H54 (cell line): ENCODE results near the gene ASCC1.
"Not testable (repeated sequence)": the region's sequence is repeated elsewhere in the genome, so short reads cannot be mapped to it uniquely, and the experiment has no call there.

Source experiments
- DNase-seq: peaks from one replicate; pipeline ENCODE4 v3.0.0; 2011; ENCODE audit warnings: low spot score, mixed read lengths; ENCODE audit not compliant: insufficient read length
- FAIRE-seq: peaks from 3 replicates; lab custom pipeline; 2011; peaks lifted over from hg19 to GRCh38; lab: Jason Lieb, UNC
- POLR2A ChIP-seq: IDR thresholded peaks from 2 replicates; pipeline ENCODE4 v1.6.1; 2011; ENCODE audit warnings: low read depth, mild to moderate bottlenecking, low read length

Gene ASCC1

DNA sequence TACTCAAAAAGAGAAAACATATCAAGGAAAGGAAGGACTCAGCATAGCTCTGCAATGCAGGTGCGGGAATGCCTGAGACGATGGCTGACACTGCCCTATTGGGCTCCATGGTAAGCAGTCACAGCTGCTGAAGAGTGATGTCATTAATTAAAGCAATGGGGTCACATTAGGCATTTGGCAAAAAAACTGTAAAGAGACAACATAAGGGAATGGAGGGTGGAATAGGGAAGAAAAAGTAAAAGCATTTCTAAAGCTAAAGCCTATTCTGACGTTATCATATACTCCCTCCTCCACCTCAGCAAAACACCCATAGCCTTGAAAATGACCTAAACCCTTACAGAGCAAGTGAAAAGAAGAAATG is 89.2 kb downstream of the ASCC1 start:
- FAIRE-seq: no peak
- DNase-seq: no peak
- no peak for TF ChIP-seq POLR2A

DNA sequence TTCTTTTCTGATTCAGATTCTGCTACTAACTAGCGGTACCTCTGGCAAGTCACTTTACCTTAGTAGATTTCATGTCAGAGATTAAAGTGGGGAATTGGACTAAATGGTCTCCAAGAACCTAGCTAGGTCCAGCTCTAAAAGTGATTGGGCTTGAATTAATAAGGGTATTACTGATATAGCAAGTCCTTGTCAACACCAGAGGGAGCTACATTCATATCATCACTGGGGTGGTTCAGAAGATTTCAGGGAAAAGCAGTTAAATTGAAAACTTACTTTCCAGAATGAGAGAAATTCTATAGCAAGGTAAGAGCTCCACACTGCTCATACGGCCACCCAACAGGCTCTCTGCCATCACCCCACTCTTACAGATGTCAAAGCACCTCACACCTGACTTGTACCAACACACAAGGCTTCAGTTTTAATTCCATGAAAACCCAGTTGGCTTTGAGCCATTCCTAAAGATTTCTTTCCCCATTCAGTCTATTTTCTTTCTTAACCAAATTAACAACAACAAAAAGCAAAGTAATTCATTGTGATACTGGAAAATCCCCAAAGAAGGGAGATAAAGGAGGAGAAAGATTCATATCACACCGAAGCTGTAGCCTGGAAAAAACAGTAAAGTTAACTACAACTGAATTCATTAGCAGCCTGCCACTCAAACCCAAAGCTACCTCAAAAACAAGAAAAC is 89.7 kb downstream of the ASCC1 start:
- DNase-seq: no peak
- peak; percentile 93 for FAIRE-seq

DNA sequence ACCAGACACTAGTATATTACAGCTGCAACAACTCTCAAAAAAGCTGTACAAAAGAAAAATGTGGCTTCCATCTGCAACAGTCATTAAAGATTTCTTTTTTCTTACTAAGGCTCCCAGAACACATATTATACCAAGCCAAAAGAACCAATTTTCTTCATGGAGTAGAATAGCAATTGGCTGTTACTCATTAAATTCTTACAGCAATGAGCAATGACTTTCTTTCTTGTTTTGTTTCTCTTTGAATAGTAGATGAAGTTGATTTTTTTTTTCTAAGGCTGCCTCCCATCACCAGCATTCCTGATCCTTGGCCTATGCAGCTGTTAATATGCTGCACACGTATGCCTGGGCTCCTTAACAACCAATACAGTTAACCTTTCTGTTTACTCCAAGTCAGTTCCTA is 91.1 kb downstream of the ASCC1 start:
- DNase-seq (no peak), FAIRE-seq (peak; percentile 89)
- TF ChIP-seq POLR2A: no peak

More for the DNA sequence above, 89.7 kb downstream of the ASCC1 start:
- no peak for TF ChIP-seq POLR2A

DNA sequence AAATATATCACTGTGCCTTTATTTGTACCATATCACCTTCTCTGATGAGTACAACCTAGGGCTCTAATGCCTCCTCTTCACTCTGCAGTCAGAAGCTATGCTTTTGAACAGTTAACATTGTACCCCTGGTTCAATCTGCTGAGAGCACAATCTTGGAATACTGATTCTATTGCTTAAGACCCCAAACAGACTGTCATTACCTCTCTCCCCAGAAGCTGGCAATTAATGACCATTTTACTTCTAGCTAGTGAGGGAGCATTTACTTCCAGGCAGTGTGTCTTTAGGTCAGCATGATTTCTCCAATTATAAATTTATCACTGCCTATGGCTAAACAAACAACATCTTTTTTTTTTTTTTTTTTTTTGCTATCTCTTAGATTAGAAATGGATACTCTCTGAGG is 91.7 kb downstream of the ASCC1 start:
- DNase-seq: no peak
- FAIRE-seq: peak; percentile 77
- TF ChIP-seq POLR2A: no peak

DNA sequence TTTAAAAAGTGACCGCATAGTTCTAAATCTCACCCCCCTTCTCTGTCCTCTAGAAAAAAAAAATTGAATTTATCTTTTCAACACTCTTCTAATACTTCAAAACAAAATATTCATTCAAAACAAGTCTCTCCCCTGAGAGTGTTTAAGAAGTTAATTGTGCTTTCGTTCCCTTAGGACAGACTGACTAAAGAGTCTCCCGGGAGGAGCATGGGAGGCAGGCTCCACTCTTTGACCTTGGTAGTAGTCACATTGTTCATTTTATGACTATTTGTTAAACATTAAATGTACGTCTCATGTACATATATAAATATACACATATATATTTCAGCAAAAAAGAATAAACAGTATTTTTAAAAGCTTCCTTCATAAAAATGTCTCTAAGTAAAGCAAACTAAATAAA is 92.5 kb downstream of the ASCC1 start:
- no peak for TF ChIP-seq POLR2A
- no peak for DNase-seq
- no peak for FAIRE-seq

DNA sequence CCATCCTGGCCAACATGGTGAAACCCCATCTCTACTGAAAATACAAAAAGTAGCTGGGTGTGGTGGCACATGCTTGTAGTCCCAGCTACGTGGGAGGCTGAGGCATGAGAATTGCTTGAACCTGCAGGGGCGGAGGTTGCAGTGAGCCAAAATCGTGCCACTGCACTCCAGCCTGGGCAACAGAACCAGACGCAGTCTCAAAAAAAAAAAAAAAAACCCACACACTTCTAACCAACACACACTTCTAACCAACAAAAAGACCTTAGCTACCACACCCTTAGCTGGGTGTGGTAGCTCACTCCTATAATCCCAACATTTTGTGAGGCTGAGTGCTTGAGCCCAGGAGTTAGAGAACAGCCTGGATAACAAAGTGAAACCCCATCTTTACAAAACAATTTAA is 93.9 kb downstream of the ASCC1 start:
- FAIRE-seq: no peak

DNA sequence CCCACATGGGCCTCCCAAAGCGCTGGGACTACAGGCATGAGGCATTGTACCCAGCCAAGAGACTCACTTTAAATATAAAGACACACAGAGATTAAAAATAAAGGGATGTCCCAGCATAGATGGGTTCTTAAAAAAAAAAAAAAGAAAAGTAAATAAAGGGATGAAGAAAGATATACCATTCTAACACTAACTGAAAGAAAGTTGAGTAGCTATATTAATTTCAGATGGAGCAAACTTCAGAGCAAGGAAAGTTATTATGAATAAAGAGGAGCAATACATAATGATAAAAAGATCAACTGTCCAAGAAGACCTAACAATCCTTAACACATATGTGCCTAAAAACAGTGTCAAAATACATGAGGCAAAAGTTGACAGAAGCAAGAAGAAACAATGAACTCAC is 94.7 kb downstream of the ASCC1 start:
- TF ChIP-seq POLR2A: no peak
- DNase-seq: no peak
- no peak for FAIRE-seq

More for the DNA sequence above, 93.9 kb downstream of the ASCC1 start:
- TF ChIP-seq POLR2A: no peak
- no peak for DNase-seq

DNA sequence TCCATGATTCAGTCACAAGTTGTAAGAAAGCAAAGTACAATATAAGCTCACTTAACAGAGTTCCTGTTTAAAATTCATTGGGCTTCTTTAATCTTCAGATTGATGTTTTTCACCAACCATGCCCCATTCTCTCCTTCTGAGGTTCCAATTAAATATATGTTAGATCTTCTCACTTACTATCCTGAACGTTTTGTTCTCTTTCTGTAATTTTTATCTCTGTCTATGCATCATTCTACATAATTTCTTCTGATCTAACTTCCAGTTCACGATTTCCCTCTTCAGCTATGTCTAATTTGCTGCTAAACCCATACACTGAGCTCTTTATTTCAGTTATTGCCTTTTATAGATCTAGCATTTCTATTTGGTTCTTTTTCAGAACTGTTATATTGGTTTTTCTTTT is 99.7 kb downstream of the ASCC1 start:
- FAIRE-seq (peak; percentile 36), DNase-seq (no peak)

DNA sequence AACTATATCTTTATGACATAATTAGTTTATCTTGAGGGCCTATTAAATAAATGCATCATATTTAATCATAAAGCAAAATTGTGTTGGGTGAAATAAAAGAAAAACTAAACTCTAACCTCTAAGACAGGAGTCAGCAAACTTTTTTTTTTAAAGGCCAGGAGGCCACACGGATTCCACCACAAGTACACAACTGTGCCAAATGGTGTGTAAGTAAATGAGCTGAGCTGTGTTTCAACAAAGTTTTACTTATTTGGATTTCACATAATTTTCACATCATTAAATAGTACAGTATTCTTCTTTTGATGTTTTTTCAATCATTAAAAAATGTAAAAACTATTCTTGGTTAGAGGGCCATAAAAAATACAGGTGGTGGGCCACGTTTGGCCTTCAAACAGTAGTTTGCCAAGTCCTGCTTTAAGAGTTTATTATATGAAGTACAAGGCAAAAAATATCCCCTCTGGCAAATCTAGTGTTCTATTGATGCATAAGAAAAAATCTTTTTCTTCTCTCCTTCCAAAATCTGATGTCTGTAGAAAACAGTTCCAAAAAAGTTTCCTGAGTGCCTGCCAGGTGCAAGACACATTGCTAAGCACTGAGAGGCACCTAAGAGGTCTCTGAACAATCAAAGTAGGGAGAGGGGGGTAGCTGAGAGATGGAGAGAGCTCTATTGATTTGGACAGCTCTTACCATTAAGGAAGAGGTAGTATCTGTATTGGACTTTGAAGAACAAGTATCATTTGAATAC is 101.2 kb downstream of the ASCC1 start:
- no peak for TF ChIP-seq POLR2A
- no peak for DNase-seq
- FAIRE-seq: no peak

More for the DNA sequence above, 99.7 kb downstream of the ASCC1 start:
- TF ChIP-seq POLR2A: no peak

DNA sequence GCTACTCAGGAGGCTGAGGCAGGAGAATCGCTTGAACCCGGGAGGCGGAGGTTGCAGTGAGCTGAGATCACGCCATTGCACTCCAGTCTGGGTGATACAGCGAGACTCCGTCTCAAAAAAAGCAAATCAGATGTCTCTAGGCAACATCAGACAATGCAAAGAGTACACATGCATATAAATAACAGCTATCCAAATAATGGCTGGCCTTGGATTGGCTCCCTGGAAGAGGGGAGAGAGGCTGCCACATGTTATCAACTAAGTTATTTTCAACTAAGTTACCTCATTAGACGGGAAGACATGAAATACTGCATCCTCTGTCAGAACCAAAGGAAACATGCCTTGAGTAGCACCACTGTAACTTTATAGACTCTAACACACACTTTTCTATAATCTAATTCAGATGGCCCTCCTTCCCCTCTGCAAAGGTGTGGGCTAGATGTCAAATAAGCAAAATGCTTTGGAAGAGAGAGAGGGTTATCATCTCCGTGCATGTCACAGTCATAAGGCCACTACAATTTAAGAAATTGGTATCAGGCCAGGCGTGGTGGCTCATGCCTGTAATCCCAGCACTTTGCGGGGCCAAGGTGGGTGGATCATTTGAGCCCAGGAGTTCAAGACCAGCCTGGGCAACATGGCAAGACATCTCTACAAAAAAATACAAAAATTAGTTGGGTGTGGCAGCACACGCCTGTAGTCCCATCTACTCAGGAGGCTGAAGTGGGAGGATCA is 105.2 kb downstream of the ASCC1 start:
- no peak for TF ChIP-seq POLR2A
- DNase-seq (no peak), FAIRE-seq (no peak)

DNA sequence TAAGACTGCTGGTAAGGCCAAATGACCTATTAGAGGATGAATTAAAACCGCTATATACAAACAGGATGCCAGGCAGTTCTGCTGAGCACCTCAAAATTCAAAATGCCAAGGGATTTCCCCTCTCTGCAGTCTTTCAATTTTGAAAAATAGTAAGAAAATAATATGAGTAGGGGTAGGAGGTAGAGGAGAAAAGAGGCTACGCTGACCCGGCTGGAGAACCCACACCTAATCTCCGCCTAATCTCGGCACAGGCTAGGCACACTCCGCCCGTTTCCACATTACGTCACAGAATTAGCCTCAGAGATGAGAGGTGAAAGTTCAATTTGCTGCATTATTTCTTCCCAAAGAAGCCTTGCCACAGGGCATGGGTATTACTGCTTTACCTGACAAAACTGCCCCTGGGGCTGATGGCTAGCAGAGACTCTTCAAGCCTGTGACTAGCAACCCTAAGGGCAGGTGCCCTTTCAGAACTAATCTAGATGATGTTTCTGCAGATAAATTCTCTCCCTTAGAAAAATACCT is 106.4 kb downstream of the ASCC1 start:
- no peak for TF ChIP-seq POLR2A
- FAIRE-seq (no peak), DNase-seq (no peak)

DNA sequence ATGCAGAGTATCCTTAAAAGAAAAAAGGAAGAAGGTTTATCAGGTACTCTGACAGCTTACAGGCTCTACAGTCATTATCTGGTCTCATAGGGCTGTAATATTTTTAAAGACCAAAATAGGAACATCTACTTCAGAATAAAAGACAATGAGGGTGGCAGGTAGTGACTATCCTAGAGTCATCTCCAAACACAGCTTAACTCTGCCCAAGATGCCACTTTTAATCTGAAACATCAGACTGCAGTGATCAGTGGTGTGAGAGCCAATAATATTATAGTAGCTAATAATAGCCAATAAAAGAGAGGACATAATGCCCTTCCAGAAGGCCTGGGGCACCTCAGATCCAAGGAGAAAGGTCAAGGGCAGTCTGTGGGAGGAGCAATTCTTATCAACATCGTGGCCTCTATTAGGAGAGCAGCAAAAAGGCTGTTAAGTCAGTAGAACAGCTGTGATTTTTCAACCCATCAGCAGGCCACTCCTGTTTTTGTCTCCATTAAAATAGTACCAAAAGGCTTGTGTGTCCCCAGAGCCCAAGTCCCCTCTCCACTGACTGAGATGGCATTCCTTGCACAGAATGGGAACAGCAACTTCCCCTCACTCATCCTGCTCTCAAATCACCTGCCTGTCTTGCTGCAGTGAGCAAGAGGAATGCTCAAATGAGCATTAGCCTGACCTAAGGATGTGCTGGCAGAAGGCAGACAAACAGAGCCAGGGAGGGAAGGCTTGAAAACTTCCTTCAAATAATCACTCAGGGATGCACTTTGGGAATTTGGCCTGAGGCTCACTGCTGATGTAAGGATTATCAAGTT is 107.0 kb downstream of the ASCC1 start:
- FAIRE-seq (peak; percentile 88), DNase-seq (no peak)

DNA sequence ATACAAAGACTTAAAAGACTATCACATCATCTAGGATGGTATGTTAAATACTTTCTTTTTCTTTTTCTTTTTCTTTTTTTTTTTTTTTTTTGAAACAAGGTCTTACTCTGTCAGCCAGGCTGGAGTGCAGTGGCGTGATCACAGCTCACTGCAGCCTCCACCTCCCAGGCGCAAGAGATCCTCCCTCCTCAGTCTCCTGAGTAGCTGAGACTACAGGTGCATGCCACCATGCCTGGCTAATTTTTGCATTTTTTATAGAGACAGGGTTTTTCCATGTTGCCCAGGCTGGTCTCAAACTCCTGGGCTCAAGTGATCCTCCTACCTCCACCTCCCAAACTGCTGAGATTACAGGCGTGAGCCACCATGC is 108.1 kb downstream of the ASCC1 start:
- not testable (repeated sequence) for FAIRE-seq, DNase-seq

More for the DNA sequence above, 107.0 kb downstream of the ASCC1 start:
- no peak for TF ChIP-seq POLR2A
